ENCODE data around the gene CMC1.

CMC1 gene

GRCh38 chr3:28287046-28287445 lies 45.6 kb downstream of the CMC1 start:
- Histone ChIP-seq H3K4me2 (ENCODE audit: low read length) (no peak overlapping the region), H3F3A (ENCODE audit: insufficient read depth, low read length) (no peaks in the 10 kb centered on the region), H3K79me2 (ENCODE audit: insufficient read depth, low read length) (no peaks in the 10 kb centered on the region), H2AFZ (ENCODE audit: low read length) (no peak overlapping the region), H3K9me2 (ENCODE audit: low read depth, low read length) (no peaks in the 10 kb centered on the region), H3K9me3 (ENCODE audit: low read length) (no peaks in the 10 kb centered on the region), H3K4me1 (ENCODE audit: insufficient read depth, low read length, severe bottlenecking) (no peaks in the 10 kb centered on the region), H3K27ac (ENCODE audit: low read depth, low read length, poor library complexity, severe bottlenecking) (no peak overlapping the region), H3K27me3 (ENCODE audit: insufficient read depth, low read length) (no peaks in the 10 kb centered on the region), H3K36me3 (ENCODE audit: insufficient read depth, low read length) (peaks cover 5% of the 10 kb centered on the region; the same call in 1 of the 2 replicates), H3K4me3 (ENCODE audit: low read depth, low read length, poor library complexity, severe bottlenecking) (no peak overlapping the region), H4K20me1 (ENCODE audit: insufficient read depth, low read length) (no peaks in the 10 kb centered on the region), H3K9ac (ENCODE audit: low read length) (no peak overlapping the region)
- no peak for TF ChIP-seq EZH2 (IDR thresholded peaks at IDR 0.05; ENCODE audit: borderline replicate concordance, low read length)
- TF ChIP-seq CTCF (IDR thresholded peaks at IDR 0.05; ENCODE audit: low read length): no peak

GRCh38 chr3:28290863-28291300 lies 49.5 kb downstream of the CMC1 start:
- Histone ChIP-seq H3K4me3 (ENCODE audit: low read depth, low read length, poor library complexity, severe bottlenecking) (no peak overlapping the region), H3K9me3 (ENCODE audit: low read length) (no peaks in the 10 kb centered on the region), H3K9me2 (ENCODE audit: low read depth, low read length) (no peaks in the 10 kb centered on the region), H3K4me2 (ENCODE audit: low read length) (no peak overlapping the region), H2AFZ (ENCODE audit: low read length) (no peak overlapping the region), H3F3A (ENCODE audit: insufficient read depth, low read length) (no peaks in the 10 kb centered on the region), H3K27ac (ENCODE audit: low read depth, low read length, poor library complexity, severe bottlenecking) (no peak overlapping the region), H3K36me3 (ENCODE audit: insufficient read depth, low read length) (peaks cover 5% of the 10 kb centered on the region; the same call in 1 of the 2 replicates), H3K79me2 (ENCODE audit: insufficient read depth, low read length) (no peaks in the 10 kb centered on the region), H3K27me3 (ENCODE audit: insufficient read depth, low read length) (no peaks in the 10 kb centered on the region), H3K9ac (ENCODE audit: low read length) (no peak overlapping the region), H3K4me1 (ENCODE audit: insufficient read depth, low read length, severe bottlenecking) (no peaks in the 10 kb centered on the region), H4K20me1 (ENCODE audit: insufficient read depth, low read length) (no peaks in the 10 kb centered on the region)
- no peak for TF ChIP-seq EZH2 (IDR thresholded peaks at IDR 0.05; ENCODE audit: borderline replicate concordance, low read length)
- TF ChIP-seq CTCF (IDR thresholded peaks at IDR 0.05; ENCODE audit: low read length): no peak

- no peaks in the 10 kb centered on the region for H3K9me2 ChIP-seq (ENCODE audit: low read depth, low read length)
- H3K27ac ChIP-seq (ENCODE audit: low read depth, low read length, poor library complexity, severe bottlenecking): no peak overlapping the region
- H3K9ac ChIP-seq (ENCODE audit: low read length): no peak overlapping the region
- H4K20me1 ChIP-seq (ENCODE audit: insufficient read depth, low read length): no peaks in the 10 kb centered on the region
- H3K4me2 ChIP-seq (ENCODE audit: low read length): no peak overlapping the region
- no peak overlapping the region for H2AFZ ChIP-seq (ENCODE audit: low read length)
- H3F3A ChIP-seq (ENCODE audit: insufficient read depth, low read length): no peaks in the 10 kb centered on the region
- no peaks in the 10 kb centered on the region for H3K9me3 ChIP-seq (ENCODE audit: low read length)
- peaks cover 5% of the 10 kb centered on the region; the same call in 1 of the 2 replicates for H3K36me3 ChIP-seq (ENCODE audit: insufficient read depth, low read length)
- TF ChIP-seq CTCF (IDR thresholded peaks at IDR 0.05; ENCODE audit: low read length) (no peak), EZH2 (IDR thresholded peaks at IDR 0.05; ENCODE audit: borderline replicate concordance, low read length) (no peak)
- no peaks in the 10 kb centered on the region for H3K27me3 ChIP-seq (ENCODE audit: insufficient read depth, low read length)
- H3K4me1 ChIP-seq (ENCODE audit: insufficient read depth, low read length, severe bottlenecking): no peaks in the 10 kb centered on the region
- no peak overlapping the region for H3K4me3 ChIP-seq (ENCODE audit: low read depth, low read length, poor library complexity, severe bottlenecking)
- no peaks in the 10 kb centered on the region for H3K79me2 ChIP-seq (ENCODE audit: insufficient read depth, low read length)
Observed at GRCh38 chr3:28291577-28291976, 50.2 kb downstream of the CMC1 start.
